GM08714 (cell line): ENCODE measurements around the gene PCSK6.
"Not testable (repeated sequence)": the region's sequence is repeated elsewhere in the genome, so short reads cannot be mapped to it uniquely, and the experiment has no call there.

Source experiments
- H3K4me3 ChIP-seq: fragments of 200-500 bp; sonication (Bioruptor generic); 2 replicates; pipeline ENCODE4 v1.5.1; 2014; ENCODE audit warnings: mild to moderate bottlenecking, low read length, inconsistent platforms
- ZNF274 ChIP-seq: IDR thresholded peaks from 2 replicates; pipeline ENCODE4 v1.6.1; 2012; ENCODE audit warnings: mild to moderate bottlenecking, low read depth, low read length

Gene PCSK6

DNA sequence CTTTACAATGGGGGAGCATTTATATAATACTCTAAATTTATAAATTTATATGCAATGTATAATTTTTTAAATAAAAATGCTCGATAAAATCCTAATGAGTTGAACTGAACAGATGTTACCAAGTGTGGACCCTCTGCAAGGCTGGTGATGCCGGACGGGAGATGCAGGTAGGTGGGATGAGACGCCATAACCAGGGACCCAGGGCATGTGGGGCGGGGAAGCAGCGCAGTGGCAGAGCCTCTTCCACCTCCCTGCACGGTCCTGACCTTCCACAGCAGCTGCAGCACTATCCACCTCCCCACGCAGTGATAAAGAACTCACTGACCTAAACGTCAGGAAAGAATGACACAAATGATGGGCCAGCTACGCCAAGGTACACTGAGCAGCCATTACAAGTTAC lies 12.8 kb downstream of the PCSK6 start:
- TF ChIP-seq ZNF274 = no peak
- no peak overlapping the region for H3K4me3 ChIP-seq

DNA sequence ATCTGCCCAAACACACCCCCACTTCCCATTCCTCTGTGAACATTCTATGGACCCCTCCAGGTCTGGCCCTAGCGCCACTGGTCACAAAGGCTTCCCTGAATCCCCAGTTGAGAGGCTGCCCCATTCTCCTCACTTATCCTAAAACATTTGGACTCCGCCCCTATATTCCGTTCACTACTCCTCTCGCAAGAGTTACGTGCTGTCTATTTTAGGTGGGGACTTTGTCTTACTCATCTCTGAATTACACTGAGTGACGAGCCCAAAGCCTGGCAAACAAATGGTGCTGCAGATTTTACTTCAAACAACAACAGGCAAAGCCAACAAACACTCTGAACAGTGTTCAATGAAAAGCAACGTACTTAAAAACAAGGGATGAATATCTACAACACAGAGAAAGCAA lies 14.5 kb downstream of the PCSK6 start:
- no peak for TF ChIP-seq ZNF274

DNA sequence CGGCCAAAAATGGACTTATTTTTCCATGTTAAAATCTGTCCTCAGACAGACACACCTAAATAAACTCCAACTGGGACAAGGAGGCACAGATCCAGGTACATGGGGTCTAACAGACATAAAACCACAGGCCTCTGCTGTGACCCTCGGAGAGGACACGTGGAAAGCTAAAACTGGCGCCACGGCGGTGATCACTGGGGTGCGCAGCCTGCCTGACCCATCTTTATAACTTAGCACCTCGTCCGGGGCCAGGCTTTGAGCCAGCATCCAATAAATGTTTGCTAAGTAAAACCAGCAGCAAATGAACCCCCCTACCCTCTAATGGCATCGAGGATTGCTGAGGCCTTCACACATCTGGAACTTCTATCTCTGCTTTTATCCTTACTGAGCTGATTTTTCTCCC lies 15.3 kb downstream of the PCSK6 start:
- no peak for TF ChIP-seq ZNF274
- no peak overlapping the region for H3K4me3 ChIP-seq

More for the DNA sequence above, 14.5 kb downstream of the PCSK6 start:
- no peak overlapping the region for H3K4me3 ChIP-seq

DNA sequence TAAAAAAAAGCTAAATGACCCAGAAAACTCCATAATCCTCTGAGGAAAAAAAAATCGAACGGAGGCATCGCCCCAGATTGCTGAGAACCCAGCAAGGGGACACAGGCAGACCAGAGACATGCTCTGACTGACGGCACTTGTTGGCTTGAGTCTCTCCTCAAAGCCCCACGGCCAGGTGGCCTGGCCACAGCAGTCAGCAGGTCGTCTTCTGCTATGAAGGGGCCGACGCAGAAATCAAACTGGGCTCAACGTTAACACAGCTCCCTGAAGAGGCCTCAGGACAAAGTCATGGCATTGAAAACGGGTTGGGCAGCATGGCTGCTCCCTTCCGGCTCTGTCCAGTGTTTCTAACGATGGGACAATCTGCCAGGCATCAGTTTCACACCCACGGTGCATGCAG lies 17.5 kb downstream of the PCSK6 start:
- no peak for TF ChIP-seq ZNF274
- H3K4me3 ChIP-seq = no peak overlapping the region

DNA sequence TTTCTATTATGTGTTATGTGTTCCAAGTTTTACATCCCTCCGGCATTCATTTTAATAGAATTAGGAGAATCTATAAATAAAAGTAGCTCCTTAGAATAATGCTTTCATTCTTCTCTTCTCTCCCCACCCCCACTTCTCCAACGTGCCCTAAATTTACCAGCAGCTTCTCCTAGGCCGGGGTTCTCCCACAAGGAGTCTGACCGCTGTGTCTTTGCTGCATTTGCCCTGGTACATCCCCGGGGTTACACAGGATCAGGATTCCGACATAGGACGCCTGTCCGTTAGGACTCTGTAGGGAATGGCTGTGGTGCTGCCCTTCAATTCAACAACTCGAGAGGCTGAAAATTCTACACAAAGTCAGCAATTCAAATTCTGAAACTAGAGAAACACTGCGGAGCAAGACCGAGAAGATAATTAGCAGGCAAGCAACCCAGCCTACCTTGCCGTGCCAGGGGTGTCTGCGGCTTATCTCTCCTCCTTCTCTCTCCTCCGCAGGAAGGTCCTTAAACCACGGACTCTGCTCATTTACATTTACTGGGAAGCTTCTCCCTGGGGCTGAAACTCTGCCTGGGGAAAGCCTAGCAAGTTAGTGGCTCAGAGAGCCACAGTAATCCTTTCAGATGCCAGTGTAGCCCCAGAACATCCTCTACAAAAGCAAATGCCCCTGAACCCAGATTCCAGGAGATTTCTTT lies 18.8 kb downstream of the PCSK6 start:
- H3K4me3 ChIP-seq = no peak overlapping the region
- TF ChIP-seq ZNF274 = no peak

DNA sequence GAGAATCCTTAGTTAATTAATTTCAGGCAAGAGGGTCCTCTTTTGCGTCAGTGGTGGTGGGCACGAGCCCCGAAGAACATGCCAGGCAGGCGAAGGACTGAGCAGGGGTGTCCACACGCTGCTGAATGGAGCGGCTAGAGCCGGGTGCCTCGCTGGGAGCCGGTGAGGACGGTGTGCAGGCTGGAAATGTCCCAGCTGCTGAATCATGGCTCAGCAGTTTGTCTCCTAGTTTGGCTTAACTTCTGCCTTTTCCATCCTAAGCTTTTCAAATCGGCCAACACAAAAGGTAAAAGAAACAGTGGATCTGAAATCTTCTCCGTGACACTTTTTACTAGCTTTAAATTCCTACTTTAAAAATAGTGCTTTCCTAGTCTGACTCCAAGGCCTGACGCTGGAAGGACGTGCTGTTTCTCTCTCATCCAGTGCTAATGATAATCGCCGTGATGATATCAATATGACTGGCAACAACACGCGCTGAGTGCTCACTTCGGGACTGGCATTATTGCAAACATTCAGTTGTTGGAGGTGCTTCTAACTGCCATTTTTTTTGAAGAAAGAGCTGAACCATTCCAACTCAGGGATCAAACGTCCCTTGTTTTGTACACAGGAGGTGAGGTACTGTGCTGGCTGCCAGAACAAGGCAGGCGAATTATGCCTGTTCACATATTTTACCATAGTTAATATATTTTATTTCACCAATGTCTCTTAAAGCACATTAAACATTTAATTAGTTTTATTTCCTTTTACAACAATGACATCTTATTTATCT lies 19.8 kb downstream of the PCSK6 start:
- no peak for TF ChIP-seq ZNF274

DNA sequence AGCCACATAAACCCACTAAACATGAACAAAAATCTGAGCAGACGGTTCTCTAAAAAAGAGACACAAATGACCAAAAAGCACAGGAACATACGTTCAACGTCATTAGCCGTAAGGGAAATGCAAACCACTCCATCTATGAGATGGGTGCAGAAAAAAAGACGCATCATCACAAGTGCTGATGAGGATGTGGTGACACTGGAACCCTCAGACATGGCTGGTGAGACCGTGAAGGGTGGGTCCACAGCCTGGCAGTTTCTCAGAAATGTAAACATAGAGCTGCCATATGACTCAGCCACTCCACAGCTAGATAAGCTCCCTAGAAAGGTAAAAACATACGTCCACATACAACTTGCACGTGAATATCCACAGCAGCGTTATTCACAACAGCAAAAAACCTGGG lies 23.3 kb downstream of the PCSK6 start:
- H3K4me3 ChIP-seq = no peak overlapping the region
- no peak for TF ChIP-seq ZNF274

More for the DNA sequence above, 19.8 kb downstream of the PCSK6 start:
- H3K4me3 ChIP-seq = no peak overlapping the region

DNA sequence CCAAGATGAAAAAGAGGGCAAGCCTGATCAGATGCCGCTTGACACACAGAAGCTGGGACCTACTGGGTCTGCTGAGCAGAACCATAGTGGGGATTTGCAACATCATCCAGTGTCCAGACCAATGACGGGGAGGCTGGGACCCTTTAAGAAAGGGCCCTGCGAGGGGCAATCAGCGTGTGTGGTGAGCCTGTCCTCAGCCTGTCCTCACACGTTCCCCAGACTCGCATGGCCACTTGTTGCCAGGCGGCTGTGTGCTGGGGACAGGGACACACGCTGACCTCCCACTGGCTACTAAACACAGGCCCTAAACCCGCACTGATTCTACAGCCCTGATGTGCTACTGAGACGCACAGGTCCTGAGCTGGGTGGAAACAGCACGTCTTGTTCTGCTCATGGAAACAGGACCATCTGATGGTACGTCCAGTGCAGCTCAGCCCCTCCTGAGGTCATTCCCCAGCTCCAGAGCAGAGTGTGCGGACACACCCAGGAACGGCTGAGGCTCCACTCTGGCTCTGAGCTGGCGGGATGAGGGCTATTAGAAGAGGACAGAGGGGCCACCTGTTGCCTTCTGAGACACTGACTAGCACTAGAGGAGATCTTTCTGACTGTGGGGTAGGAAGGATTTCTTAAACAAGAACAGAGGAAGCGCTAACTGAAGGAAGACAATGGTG lies 24.4 kb downstream of the PCSK6 start:
- no peak overlapping the region for H3K4me3 ChIP-seq
- TF ChIP-seq ZNF274 = no peak

DNA sequence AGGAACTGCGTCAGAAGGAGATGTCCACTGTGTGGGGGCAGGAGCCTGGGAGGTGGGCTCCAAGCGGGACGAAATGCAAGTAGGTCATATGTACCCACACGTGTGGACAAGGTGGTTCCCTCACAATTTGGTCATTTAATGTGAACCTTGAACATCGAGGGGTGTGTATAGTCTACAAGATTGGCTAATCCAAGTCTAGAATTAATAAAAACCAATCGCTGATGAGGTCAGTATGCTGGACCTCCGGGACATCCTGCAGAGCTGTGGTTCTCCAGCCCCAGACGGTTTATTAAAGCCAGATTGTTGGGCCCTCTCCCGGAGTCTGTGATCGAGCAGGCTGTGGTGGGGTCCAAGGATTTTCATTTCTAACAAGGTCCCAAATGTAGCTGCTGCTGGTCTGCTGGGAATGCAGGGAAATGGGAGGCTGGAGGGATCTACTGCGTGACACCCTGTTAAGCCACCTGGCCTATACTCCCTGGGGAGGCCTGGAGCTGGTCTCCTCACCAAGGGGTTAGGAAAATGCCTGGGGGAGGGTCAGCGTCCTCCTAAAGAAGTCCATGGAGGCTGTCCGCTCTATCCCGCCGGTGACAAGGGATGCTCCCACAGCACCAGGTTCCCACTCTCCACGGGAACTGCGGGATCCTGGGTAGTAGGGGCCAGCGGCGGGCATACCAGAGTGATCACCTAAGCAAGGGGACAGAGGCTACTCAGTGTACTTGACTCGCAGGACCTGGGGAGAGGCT lies 25.1 kb downstream of the PCSK6 start:
- TF ChIP-seq ZNF274 = no peak

DNA sequence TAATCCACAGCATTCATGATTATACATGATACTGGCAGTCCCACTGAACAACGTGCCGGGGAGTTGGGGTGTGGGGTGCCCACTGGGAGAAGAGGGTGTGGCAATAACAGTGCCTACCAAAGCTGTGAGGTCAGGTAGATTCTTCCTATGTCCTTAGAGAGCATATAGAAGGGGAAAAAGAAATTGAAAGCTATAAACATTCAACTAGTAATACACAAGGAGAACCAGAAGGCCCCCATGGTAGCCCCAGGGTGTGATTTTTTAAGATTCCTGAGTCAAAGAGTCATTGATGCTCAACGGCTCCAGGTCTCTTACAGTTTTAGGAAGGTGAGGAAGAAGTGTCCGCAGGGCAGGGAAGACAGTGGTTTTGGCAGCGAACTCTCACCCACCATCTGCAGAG lies 25.8 kb downstream of the PCSK6 start:
- not testable (repeated sequence) for H3K4me3 ChIP-seq

More for the DNA sequence above, 25.1 kb downstream of the PCSK6 start:
- no peak overlapping the region for H3K4me3 ChIP-seq

DNA sequence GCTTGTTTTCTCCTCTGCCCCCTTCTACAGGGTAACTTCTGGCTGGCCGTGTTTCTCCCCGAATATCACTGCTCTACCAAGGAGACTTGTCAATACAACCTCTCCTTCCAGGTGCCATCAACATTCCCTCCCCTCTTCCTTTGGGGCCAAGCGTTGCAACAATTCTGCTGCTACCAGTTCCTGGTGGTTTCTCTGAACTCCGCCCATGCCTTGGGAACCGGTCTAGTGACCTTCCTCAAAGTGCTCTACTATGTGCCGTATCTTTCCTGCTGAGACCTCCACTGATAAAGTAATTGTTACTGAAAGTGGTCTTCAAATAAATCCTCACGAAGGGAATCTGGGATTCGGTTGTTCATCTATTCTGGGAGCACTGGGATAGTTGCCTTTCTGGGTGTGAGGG lies 26.2 kb downstream of the PCSK6 start:
- no peak for TF ChIP-seq ZNF274

DNA sequence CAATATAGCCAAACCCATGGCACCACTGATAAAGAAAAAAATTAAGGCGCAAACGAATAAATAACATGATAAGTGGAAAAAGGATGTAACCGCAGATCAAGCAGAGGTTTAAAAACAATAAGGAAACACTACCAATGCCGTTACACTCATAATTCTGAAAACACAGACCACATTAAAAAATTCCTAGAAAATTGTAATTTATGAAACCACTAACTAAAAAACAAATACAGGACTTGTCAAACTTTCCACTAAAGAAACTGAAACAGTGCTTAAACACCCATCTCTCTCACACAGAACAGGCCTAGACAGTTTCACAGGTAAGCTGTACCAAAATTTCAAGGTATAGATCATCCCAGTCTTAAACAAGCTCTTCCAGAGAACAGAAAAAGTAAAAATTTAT lies 28.4 kb downstream of the PCSK6 start:
- H3K4me3 ChIP-seq = no peak overlapping the region
- TF ChIP-seq ZNF274 = no peak

More for the DNA sequence above, 26.2 kb downstream of the PCSK6 start:
- H3K4me3 ChIP-seq = no peak overlapping the region

DNA sequence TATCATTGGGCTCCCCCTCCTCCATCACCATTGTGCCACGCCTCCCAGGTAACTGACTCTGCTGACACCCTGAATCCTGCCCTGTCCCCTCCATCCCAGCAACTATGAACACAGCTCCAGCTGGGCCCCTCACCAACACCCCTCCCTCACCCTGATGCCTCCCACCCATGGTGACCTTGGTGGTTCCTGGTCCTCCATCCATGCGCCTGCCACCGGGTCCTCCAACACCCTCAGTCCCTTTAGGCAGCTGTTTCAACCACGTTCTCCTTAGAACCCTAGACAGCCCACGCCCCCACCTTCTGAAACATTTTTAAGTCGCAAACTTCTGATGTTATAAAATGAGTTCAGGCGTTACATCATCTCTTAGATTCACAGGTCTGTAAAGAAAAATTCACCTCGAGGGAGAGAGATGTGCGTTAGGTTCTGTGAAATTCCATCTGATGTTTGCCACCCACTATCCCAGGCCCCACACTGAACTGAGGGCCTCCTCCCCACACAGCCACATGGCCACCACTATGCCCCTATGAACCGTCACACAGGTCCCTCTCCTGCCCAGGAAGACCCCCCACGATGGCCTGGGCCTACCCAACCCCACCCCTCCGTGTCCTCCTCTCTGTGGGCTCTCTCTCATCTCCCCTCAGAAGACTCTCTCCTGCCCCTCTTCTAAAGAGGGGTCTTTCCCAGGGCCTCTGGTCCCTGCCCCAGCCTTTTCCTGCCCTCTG lies 29.8 kb downstream of the PCSK6 start:
- TF ChIP-seq ZNF274 = no peak
- H3K4me3 ChIP-seq = no peak overlapping the region

DNA sequence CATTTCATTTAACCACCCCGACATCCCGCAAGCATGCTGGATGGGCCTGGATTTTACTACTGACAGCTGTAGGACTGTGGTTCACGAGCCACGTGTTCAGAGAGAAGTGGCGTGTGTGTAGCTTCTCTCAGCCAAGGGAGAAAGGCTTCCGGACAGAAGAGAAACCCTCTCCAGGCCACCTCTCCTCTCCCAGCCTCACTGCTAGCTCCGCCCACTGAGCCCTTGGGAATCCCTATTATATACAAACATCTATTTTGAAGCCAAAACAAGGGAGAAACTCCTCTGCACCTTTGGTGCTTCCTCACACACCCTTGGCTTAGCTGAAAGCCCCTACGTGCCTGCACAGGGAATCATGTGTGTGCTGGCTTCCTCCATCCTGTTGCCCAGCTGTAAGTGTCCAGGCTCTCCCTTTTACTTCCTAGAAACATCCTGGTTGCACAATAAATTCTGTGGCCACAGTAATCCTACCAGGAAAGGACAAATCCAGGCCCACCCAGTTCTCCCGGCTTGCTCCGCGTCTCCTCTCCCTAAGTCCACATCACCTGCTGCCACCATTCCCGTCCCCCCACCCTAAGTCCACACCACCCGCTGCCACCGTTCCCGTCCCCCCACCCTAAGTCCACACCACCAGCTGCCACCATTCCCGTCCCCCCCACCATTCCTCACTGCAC lies 30.5 kb downstream of the PCSK6 start:
- no peak for TF ChIP-seq ZNF274
- no peak overlapping the region for H3K4me3 ChIP-seq
